LoVo (cell line): Measurements from ENCODE around the gene TNK2.
"Not testable (repeated sequence)": the region's sequence is repeated elsewhere in the genome, so short reads cannot be mapped to it uniquely, and the experiment has no call there.

Experiments used
- DNase-seq: peaks from one replicate; pipeline ENCODE4 v3.0.0-alpha.2; 2016; ENCODE audit warnings: low spot score

TNK2 gene

DNA sequence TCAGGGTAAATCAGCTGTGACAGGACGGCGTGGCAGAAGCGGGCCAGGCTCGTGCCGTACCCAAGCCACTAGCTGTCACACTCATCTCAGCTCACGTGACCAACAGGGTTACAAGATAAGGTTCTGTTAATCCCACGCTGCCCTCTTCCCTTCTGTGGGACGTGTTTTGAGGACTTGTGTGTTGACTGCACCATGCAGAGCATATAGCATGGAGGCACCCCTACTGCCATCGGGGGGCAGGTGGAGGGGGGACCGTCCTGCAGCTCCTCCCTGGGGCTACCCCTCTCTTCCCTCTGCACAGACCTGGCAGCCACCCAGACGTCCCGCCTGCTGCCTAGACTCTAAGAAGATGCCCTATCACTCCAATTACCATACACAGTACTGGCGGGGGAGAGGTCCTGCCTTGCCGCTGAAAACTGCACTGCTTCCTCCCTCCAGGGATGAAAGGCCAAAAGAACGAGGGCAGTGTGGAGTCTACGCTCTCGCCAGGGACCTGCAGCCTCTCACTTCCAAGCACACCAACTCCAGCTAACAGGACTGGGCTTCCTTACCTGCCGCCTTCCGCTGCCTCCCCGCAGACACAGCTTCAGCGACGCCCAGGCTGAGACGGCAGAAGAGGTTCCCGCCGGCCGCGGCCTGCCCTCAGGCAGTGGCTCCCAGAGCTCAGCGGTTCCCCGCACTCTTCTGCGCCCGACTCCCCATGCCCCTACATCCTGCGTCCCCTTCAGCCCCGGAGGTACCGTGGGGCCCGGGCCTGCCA, at the start of gene TNK2:
Gene TNK2, minus strand, starts transcription at position 618 of the 760 bp plus-strand sequence. CDS start 19,963 bp downstream, outside the sequence.
- DNase-seq: no peak

DNA sequence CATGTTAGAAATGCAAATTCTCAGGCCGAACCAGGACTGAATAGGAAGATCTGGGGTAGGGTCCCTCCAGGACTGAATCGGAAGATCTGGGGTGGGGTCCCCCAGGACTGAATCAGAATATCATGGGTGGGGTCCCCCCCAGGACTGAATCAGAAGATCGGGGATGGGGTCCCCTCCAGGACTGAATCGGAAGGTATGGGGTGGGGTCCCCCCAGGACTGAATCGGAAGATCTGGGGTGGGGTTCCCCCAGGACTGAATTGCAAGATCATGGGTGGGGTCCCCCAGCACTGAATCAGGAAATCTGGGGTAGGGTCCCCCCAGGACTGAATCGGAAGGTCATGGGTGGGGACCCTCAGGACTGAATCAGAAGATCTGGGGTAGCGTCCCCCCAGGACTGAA, 48.2 kb upstream of the TNK2 start:
- DNase-seq: no peak

DNA sequence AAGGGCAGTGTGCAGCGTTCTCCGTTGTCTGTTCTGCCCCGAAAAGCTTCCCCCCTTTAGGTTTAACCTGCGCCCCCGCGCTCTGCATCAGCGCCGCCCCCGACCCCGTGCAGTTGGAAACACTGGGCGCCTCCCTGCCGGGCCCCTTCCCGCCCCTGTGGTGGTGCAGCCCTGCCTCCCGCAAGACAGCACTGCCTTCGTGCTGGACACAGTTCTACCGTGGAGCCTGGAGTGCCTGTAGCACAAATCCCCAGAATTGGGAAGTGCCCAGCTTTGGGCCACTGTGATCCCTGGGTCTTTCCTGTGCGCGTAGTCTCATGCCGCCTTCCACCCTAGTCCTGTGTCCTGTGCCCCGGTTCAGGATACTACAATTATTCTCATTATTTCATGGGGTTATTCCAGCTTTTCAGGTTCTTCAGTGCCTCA, 47.1 kb upstream of the TNK2 start:
- DNase-seq: not testable (repeated sequence)

DNA sequence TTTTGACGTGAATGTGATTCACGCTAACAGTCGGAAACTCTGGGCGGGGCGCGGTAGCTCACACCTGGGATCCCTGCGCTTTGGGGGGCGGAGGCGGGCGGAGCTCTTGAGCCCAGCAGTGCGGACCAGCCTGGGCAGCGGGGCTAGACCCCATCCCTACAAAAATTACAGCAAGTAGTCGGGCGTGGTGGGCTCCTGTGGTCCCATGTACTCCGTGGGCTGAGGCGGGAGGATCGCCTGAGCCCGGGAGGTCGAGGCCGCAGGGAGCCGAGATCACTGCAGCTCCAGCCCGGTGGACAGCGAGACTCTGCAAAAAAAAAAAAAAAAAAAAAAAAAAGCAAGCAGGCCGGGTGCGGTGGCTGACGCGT, 46.4 kb upstream of the TNK2 start:
- not testable (repeated sequence) for DNase-seq

DNA sequence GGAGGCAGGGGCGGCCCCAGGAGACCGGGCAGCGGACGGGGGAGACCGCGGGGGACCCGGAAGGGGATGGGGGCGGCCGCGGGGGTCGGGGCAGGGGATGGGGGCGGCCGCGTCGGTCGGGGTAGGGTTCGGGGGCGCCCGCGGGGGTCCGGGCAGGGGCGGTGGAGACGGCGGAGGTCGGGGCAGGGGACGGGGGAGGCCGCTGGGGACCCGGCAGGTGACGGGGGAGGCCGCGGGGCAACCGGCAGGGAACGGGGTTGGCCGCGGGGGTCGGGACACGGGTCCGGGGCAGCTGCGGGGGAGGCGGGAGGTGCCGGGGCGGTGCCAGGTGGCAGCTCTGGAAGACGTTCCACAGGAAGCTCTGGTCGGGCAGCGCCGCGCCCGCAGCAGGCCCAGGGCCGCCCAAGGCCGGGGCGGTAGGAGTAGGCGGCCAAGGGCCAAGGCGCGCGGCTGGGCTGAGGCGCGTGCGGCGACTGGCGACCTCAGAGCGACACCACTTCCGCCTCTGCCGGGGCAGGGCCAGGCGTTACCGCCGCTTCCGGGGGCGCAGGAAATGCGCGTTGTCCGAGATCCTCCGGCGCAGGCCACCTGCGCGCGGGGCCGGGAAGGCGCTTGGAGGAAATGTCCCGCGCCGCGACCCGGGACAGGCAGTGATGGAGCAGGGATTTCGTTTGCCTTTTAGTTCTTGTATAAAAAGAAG, 45.9 kb upstream of the TNK2 start:
- DNase-seq: peak; percentile 86

DNA sequence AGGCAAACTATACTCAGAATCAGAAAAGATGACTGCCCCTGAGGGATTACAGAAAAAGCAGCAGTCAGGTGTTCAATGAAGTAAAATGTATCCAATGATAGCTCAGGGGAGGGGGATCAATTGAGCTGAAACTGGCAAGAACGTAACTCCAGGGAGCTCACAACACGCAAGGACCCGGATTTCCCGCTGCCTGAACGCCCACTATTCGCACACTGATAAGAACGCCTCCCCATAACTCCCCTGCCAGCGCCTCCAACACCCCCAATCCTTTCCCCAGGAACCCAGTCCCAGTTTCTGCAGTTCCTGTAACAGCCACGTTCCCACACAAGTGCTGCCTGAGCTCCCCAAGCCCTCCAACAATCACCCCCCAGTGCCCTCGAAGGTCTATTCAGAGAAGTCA, 44.2 kb upstream of the TNK2 start:
- not testable (repeated sequence) for DNase-seq

DNA sequence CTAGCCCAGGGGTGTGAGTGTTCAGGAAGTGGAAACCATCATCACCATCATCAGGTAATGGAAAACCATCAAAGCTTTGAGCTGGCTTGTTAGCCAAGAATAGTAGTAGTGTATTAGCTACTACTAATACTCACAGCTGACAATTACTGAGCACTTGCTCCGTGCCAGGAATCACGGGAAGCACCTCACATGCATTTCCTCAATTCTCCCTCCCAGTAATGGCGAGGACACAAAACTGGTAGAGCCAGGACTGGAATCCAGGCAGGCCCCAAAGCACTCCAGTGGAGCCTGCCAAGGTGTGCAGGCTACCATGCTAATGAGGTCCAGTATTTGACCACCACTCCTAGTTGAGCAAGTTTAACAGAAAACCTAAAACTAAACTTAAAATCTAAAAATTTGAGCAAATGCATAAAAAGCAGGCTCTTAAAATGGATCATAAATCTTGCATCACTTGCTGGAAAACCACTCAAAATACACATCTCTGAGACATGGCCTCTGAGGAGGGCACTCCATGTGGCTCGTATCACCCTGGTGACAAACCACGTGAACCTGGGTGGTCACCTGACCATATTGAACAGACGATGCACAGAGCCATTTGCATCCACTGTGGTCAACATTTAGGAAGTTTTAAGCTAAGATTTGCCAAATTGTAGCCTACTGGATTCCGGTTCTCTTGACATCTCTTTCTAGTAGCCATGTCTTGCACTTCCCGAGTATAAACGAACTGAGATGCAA, 43.3 kb upstream of the TNK2 start:
- DNase-seq: not testable (repeated sequence)

DNA sequence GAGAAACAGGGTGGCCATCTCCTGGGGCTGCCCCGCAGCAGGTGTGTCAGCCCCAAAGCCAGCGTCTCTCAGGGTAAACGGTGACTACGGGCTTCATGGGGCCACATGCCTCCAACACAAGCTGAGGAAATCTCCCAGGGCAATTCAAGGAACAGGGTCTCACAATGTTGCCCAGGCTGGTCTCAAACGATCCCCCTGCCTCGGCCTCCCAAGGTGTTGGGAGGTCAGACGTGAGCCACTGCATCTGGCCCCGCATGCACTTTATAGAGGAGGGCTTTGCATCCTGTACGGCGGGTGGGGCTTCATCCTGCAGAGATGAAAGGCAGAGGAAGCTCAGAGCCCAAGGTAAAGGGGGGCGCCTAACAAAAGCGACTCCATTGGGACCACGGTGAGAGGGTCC, 42.4 kb upstream of the TNK2 start:
- DNase-seq: not testable (repeated sequence)

DNA sequence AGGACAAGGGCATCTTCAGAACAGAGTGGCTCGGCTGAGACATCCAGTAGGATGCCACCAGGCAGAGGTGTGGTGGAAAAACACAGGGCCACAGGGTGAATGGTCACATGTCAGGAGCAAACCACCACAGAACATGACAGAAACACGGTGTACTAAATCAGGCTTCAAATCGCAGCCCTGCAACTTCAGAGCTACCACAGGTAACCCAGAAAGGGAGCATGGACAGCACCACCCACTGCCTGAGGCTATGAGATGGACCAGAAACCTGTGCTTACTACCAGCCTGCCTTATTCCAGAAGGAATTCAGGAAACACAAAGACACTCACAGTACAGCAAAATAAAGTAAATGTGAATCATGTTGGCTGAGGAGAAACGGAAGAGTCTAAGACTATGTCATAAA, 41.8 kb upstream of the TNK2 start:
- not testable (repeated sequence) for DNase-seq

DNA sequence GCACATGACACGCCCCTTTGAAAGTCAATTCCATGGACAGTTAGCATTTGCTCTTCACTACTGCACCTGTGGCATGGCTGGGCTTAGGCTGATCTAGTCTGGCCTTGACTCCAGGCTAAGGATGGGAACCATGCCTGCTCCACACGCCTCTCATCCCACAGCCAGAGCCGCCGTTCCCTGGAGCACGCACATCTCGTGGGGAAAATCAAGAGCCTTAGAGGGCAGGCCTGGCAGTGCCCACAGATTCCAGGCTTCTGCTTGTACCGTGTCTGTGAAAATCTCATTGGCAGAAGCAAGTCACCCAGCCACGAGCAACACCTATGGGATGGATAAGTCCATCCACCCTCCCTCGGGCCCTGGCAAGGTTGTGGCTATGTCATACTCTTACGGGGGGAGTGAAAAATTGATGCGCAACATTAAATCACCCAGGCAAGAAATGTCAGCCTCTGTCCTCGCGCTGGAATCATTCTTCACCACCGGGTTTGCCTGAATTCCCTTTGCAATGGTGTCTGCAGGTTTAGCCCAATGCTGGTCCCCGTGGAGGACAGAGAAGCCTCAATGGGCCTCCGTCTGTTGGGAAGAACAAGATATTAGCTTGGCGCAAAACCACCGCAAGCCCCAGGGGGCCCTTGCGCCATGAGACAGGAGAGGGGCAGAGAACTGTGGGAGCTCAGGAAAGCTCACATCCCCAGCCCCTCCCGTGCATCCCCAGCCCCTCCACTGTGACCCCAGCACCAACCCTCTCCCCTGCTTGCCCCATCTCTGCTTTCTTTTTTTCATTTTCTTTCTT, 38.8 kb upstream of the TNK2 start:
- DNase-seq: not testable (repeated sequence)

DNA sequence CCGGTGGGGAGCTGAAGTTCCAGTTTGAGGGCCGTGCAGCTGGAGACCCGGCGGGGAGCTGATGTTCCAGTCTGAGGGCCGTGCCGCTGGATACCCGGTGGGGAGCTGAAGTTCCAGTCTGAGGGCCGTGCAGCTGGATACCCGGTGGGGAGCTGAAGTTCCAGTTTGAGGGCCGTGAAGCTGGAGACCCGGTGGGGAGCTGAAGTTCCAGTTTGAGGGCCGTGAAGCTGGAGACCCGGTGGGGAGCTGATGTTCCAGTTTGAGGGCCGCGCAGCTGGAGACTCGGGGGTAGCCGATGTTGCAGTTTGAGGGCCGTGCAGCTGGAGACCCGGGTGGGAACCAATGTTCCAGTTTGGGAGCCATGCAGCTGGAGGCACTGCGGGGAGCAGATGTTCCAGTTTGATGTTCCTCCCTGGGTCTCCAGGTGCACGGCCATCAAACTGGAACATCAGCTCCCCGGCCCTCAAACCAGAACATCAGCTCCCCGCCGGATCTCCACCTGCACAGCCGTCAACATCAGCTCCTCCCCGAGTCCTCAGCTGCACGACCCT, 33.0 kb upstream of the TNK2 start:
- DNase-seq: not testable (repeated sequence)

DNA sequence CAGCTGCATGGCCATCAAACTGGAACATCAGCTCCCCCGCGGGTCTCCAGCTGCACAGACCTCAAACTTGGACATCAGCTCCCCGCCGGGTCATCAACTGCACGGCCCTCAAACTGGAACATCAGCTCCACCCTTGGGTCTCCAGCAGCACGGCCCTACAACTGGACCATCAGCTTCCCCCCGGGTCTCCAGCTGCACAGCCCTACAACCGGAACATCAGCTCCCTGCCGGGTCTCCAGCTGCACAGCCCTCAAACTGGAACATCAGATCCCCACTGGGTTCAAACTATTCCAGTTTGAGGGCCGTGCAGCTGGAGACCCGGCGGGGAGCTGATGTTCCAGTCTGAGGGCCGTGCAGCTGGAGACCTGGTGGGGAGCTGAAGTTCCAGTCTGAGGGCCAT, 32.5 kb upstream of the TNK2 start:
- DNase-seq: not testable (repeated sequence)

DNA sequence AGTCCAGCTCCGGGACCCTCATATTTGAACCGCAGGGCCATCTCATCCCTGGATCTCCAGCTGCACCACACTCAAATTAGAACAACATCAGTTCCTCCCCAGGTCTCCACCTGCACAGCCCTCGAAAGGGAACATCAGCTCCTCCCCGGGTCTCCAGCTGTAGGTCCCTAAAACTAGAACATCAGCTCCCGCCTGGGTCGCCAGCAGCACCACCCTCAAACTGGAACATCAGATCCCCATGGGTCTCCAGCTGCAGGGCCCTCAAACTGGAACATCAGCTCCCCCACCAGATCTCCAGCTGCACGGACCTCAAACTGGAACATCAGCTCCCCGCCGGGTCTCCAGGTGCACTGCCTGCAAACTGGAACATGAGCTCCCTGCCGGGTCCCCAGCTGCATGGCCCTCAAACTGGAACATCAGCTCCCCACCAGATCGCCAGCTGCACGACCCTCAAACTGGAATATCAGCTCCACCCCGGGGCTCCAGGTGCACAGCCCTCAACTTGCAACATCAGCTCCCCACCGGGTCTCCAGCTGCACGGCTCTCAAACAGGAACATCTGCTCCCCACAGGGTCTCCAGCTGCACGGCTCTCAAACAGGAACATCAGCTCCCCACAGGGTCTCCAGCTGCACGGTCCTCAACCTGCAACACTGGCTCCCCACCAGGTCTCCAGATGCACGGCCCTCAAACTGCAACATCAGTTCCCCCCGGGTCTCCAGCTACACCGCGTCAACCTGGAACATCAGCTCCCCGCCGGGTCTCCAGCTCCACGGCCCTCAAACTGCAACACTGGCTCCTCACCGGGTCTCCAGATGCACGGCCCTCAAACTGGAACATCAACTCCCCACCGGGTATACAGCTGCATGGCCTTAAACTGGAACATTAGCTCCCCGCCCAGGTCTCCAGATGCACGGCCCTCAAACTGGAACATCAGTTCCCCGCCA, 31.4 kb upstream of the TNK2 start:
- DNase-seq: not testable (repeated sequence)

DNA sequence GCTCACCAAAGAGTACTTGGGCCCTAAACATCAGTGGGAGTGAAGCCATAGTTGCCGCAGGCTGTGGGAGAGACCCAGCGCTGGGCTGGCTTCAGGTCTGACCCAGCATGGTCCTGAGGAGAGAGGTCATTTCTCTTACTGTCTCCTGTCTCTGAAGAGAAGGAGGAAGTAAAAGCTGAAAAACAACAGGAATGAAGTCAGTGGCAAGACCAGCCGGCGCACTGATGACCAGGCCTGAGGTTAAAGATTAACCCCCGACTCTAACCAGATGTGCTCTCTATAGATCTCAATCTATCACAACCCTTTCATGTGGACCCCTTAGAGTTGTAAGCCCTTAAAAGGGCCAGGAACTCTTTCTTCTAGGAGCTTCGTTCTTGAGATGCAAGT, 24.7 kb upstream of the TNK2 start:
- DNase-seq: not testable (repeated sequence)

DNA sequence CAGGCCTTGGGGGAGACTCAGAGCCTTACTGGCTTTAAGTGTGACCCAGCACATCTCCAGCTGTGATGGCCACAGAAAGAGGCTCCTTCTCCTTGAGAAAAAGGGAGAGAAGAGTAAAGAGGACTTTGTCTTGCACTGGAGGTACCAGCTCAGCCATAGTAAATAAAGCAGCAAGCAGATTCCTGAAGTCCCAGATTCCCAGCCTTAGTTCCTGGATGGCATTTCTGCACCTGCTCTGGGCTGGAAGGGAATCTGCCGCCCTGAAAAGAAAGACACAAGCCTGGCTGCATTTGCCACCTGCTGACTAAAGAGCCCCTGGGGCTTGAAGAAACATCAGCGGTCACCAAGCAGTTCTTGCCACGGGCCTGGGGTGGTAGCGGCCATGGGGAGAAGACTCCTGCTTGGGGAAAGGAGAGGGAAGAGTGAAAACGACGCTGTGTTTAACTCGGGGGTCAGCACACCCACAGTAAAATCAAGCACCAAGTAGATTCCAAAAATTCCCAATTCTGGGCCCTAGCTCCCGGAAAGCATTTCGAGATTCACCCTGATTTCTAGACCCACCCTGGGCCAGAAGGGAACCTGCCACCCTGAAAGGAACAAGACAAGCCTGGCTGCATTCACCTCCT, 24.2 kb upstream of the TNK2 start:
- no peak for DNase-seq

DNA sequence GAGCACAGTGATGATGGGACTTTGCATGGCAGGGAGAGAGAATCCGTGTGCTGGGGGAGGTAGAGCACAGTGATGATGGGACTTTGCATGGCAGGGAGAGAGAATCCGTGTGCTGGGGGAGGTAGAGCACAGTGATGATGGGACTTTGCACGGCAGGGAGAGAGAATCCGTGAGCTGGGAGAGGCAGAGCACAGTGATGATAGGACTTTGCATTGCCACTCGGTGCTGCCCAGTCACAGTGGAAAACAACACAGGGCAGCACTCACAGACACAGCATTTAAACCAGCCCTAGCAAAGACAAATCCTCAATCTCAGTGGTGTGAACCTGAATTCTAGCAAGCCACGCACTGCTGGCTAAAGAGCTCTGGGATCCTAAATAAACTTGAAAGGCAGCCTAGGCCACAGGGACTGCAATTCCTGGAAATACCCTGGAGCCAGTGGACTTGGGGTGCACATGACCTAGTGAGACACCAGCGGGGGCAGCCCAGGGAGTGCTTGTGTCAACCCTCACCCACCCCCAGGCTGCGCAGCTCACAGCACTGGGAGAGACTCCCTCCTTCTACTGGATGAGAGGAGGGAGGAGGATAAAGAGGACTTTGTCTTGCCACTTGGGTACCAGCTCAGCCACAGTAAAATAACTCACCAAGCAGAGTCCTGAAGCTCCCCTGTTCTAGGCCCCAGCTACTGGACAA, 23.4 kb upstream of the TNK2 start:
- no peak for DNase-seq

DNA sequence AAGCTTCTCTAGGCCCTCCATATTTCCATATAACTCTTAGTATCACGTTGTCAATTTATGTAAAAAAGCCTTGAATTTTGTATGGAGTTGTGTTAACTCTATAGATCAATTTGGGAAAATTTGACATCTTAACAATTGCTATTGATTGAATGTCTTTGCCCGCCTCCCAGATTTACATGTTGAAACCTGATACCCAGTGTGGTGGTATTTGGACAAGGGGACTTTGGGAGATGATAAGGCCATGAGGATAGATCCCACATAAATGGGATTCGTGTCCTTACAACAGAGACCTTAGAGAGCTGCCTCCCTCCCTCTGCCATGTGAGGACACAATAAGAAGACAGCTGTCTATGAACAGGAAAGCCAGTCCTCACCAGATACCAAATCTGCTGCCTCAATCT, 21.1 kb upstream of the TNK2 start:
- no peak for DNase-seq

DNA sequence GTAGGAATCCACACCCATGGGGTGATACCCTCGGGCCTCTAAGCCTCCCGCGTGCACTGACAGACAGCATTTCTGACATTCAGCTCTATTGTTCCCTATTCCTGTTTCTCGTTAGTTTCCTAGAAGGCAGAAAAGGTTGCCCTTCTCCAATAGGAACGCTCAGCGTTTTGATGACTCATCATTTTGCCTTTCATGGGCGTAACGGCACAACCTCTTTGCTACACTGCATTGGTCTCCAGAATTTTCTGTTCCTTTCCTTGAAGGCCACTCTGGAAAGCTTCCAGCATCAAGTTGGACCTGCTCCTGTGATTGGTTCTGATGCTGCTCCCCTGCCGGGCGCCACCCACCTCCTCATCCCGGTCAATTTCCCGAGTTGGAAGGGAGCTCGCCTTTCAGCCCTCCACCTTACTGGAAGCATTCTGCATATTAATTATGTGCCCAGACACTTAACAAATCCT, 13.0 kb upstream of the TNK2 start:
- no peak for DNase-seq

DNA sequence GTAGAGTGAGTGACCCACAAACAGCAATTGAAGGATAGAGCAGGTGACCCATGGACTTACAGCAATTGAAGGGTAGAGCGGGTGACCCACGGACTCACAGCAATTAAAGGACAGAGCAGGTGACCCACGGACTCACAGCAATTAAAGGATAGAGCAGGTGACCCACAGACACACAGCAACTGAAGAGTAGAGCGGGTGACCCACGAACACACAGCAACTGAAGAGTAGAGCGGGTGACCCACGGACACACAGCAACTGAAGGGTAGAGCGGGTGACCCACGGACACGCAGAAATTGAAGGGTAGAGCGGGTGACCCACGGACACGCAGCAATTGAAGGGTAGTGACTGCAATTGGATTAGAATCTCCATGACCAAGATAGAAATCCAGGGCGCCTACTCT, 9.8 kb upstream of the TNK2 start:
- DNase-seq: no peak
